Measurements from ENCODE around the gene EPOP. TPM values are rescaled to one million over a fixed set of nuclear protein-coding genes. Genes with fewer than 3 reads are reported as not detected.

Gene EPOP
- total and polyA plus RNA-seq, 2 donors (not counting 3 experiments of a cell fraction or from before 2014, with no cell fraction given), result 0.43 to 2.9 TPM

GRCh38 chr17:38711792-38712571 lies 37.2 kb upstream of the EPOP start:
- Histone ChIP-seq H3K79me2 (ENCODE audit: control insufficient read depth, insufficient read depth, low read length) (peaks cover 4% of the 10 kb centered on the region), H3K9ac (replicated peaks; ENCODE audit: extremely low read depth, insufficient read depth, low read length) (no peak overlapping the region), H3K4me3 (replicated peaks in 1 of 3; ENCODE audit: insufficient read depth in 1 of 3, low read depth in 1 of 3, low read length in 3 of 3) (no peak overlapping the region), H4K20me1 (replicated peaks; ENCODE audit: control insufficient read depth, extremely low read depth, insufficient read depth, low read length) (no peaks in the 10 kb centered on the region), H3K27me3 (ENCODE audit: control insufficient read depth in 2 of 2, insufficient read depth in 2 of 2, low read length in 2 of 2) (no peaks in the 10 kb centered on the region), H3K4me2 (ENCODE audit: insufficient read depth, low read length) (no peak overlapping the region), H3K4me1 (ENCODE audit: control insufficient read depth, extremely low read depth, insufficient read depth, low read length) (peaks cover 3% of the 10 kb centered on the region), H3K9me3 (replicated peaks; ENCODE audit: control insufficient read depth, insufficient read depth, low read length) (no peaks in the 10 kb centered on the region), H3K9me1 (replicated peaks; ENCODE audit: control insufficient read depth, extremely low read depth, insufficient read depth, low read length) (no peaks in the 10 kb centered on the region), H3K36me3 (ENCODE audit: control insufficient read depth in 2 of 2, extremely low read depth in 1 of 2, insufficient read depth in 2 of 2, low read length in 2 of 2) (peaks cover 0 to 37% of the 10 kb centered on the region in 2 experiments), H3K27ac (ENCODE audit: insufficient read depth, low read depth, low read length) (no peak overlapping the region), H2AFZ (ENCODE audit: low read depth, low read length) (no peak overlapping the region)
- dilution Hi-C loops (cut with MboI; ENCODE audit: extremely low pct_ligation_motif_present, low sequenced_read_pairs) (no loop called here), intact Hi-C loops (cut with micrococcal nuclease) (no loop called here)
- CTCF ChIA-PET, result no interaction called here
- TF ChIP-seq CTCF (IDR thresholded peaks at IDR 0.05; ENCODE audit: extremely low read depth in 1 of 2, insufficient read depth in 1 of 2, low read depth in 1 of 2, low read length in 2 of 2), result no peak
- TF ChIP-seq FOS (IDR thresholded peaks at IDR 0.05; ENCODE audit: borderline replicate concordance, insufficient read depth, low read length), result no peak
- no peak for TF ChIP-seq GATA2 (IDR thresholded peaks at IDR 0.05; ENCODE audit: insufficient read depth, insufficient read length, low read depth, low read length)
- no peak for TF ChIP-seq POLR2AphosphoS5 (IDR thresholded peaks at IDR 0.05; ENCODE audit: insufficient read depth, low read depth, low read length)
- TF ChIP-seq JUN (IDR thresholded peaks at IDR 0.05; ENCODE audit: borderline replicate concordance, insufficient read depth, insufficient read length, low read depth), result no peak
- TF ChIP-seq POLR2A (IDR thresholded peaks at IDR 0.05; ENCODE audit: low read depth, low read length), result no peak
- POLR2A ChIA-PET, result no interaction called here
- FAIRE-seq (no peak), DNase-seq (ENCODE audit: low read depth, low spot score) (no peak)
- BruUV-seq (replicated peaks), result no TSS peak

Data from endothelial cell of umbilical vein (primary cell).